ENCODE measurements around the gene COQ7. TPM values are rescaled to one million over a fixed set of nuclear protein-coding genes. Genes with fewer than 3 reads are reported as not detected.

Gene COQ7
- total and polyA plus RNA-seq, 9 donors = 25.8 to 30.2 (median 27.1) TPM

DNA sequence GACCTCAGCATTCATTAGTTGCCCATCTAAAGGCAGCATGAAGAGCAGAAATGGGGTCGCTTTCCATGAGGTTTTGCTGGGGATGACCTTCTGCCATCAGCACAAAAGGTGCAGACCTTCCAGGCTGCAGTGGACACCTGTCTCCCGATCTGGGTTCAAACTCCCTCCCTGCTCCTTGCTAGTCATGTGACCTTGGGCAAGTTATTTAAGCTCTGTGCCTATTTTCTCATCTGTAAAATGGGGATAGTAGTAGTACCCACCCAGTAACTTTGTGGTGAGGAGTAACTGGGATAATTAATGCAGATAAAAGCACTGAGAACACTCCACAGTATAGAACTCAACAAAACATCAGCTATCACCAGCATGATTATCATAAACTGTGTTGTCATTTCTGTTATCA, 21.4 kb upstream of the COQ7 start:
- no peak overlapping the region for H3K27ac ChIP-seq (ENCODE audit: low read length)
- H3K9me3 ChIP-seq (replicated peaks; ENCODE audit: control insufficient read depth, low read depth, low read length) = no peaks in the 10 kb centered on the region
- DNase-seq = no peak
- no peaks in the 10 kb centered on the region for H3K27me3 ChIP-seq (ENCODE audit: control insufficient read depth, insufficient read depth, low read length)
- whole genome bisulfite sequencing (ENCODE audit: insufficient coverage) = 90% methylated on average over 2 of the region's 2 CpGs
- H3K4me3 ChIP-seq (ENCODE audit: low read length) = no peak overlapping the region
- no peaks in the 10 kb centered on the region for H3K4me1 ChIP-seq (ENCODE audit: control insufficient read depth, insufficient read depth, low read length)
- no peaks in the 10 kb centered on the region for H3K36me3 ChIP-seq (ENCODE audit: control insufficient read depth, insufficient read depth, low read length)

DNA sequence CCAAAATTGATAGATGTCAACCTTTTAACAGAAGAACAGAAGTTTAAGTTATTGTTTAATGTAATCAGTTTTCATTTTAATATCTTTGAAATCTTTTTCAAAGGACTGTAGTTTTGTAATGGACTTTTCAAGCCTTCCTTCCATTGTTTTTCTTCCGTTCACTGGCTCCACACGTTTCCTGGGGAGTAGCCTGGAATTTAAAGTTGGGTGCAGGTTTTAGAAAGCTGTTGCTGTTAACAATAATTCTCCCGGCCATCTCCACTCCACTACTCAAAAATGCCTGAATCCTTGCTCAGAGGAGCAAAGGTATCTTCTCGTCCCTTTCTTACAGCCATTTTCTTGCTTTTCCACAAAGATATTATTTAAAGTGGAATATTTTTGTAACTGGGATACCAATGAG, 4.7 kb upstream of the COQ7 start:
- no peak overlapping the region for H3K4me3 ChIP-seq (ENCODE audit: low read length)
- H3K4me1 ChIP-seq (ENCODE audit: control insufficient read depth, insufficient read depth, low read length) = no peaks in the 10 kb centered on the region
- H3K27ac ChIP-seq (ENCODE audit: low read length) = no peak overlapping the region
- H3K9me3 ChIP-seq (replicated peaks; ENCODE audit: control insufficient read depth, low read depth, low read length) = no peaks in the 10 kb centered on the region
- WGBS (ENCODE audit: insufficient coverage) = 40% methylated on average over 1 of the region's 4 CpGs
- DNase-seq = no peak
- H3K36me3 ChIP-seq (ENCODE audit: control insufficient read depth, insufficient read depth, low read length) = no peaks in the 10 kb centered on the region
- no peaks in the 10 kb centered on the region for H3K27me3 ChIP-seq (ENCODE audit: control insufficient read depth, insufficient read depth, low read length)

DNA sequence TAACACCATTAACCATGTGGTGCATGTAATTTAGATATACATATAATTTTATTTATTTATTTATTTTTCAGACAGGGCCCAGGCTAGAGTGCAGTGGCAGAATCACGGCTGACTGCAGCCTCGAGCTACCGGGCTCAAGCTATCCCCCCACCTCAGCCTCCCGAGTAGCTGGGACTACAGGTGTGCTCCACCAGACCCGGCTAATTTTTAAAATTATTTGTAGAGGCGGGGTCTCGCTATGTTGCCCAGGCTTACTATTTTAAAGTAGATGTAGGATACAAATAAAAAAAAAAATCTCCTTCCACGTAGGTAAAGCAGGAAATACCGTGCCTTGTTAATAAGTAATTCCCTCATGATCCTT, 446 bp upstream of the COQ7 start:
- peak overlapping the region; percentile 11 for H3K4me3 ChIP-seq (ENCODE audit: low read length)

DNA sequence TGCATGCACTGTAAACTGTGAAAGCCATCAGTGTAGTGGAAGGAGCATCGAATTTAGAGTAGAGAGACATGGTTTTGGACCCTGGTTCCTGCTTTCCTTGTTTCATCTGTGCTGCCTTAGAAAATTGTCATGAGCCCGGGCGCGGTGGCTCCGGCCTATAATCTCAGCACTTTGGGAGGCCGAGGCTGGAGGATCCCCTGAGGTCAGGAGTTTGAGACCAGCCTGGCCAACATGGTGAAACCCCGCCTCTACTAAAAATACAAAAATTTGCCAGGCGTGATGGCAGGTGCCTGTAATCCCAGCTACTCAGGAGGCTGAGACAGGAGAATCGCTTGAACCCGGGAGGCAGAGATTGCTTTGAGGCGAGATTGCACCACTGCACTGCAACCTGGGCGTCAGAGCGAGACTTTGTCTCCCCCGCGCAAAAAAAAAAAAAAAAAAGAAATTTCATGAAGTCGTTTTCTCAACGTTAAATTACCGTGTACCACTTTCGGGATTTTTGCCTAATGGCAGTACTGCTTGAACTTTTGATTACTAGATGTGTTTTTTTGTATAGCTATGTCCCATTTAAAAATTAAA, 912 bp downstream of the COQ7 start:
- 44% methylated on average over 7 of the region's 19 CpGs for WGBS (ENCODE audit: insufficient coverage)
- H3K9me3 ChIP-seq (replicated peaks; ENCODE audit: control insufficient read depth, low read depth, low read length) = no peaks in the 10 kb centered on the region
- peaks cover 20% of the 10 kb centered on the region for H3K36me3 ChIP-seq (ENCODE audit: control insufficient read depth, insufficient read depth, low read length)
- peaks cover 5% of the 10 kb centered on the region for H3K4me1 ChIP-seq (ENCODE audit: control insufficient read depth, insufficient read depth, low read length)
- H3K27ac ChIP-seq (ENCODE audit: low read length) = peak overlapping the region; percentile 90
- no peaks in the 10 kb centered on the region for H3K27me3 ChIP-seq (ENCODE audit: control insufficient read depth, insufficient read depth, low read length)
- peak overlapping the region; percentile 66 for H3K4me3 ChIP-seq (ENCODE audit: low read length)
- no peak for DNase-seq

More for the DNA sequence above, 446 bp upstream of the COQ7 start:
- Histone ChIP-seq H3K4me1 (ENCODE audit: control insufficient read depth, insufficient read depth, low read length) (peaks cover 5% of the 10 kb centered on the region), H3K27ac (ENCODE audit: low read length) (peak overlapping the region; percentile 84), H3K9me3 (replicated peaks; ENCODE audit: control insufficient read depth, low read depth, low read length) (no peaks in the 10 kb centered on the region), H3K36me3 (ENCODE audit: control insufficient read depth, insufficient read depth, low read length) (peaks cover 8% of the 10 kb centered on the region), H3K27me3 (ENCODE audit: control insufficient read depth, insufficient read depth, low read length) (no peaks in the 10 kb centered on the region)
- DNase-seq = no peak
- WGBS (ENCODE audit: insufficient coverage) = no CpG with 5 or more reads among the region's 9 CpGs

DNA sequence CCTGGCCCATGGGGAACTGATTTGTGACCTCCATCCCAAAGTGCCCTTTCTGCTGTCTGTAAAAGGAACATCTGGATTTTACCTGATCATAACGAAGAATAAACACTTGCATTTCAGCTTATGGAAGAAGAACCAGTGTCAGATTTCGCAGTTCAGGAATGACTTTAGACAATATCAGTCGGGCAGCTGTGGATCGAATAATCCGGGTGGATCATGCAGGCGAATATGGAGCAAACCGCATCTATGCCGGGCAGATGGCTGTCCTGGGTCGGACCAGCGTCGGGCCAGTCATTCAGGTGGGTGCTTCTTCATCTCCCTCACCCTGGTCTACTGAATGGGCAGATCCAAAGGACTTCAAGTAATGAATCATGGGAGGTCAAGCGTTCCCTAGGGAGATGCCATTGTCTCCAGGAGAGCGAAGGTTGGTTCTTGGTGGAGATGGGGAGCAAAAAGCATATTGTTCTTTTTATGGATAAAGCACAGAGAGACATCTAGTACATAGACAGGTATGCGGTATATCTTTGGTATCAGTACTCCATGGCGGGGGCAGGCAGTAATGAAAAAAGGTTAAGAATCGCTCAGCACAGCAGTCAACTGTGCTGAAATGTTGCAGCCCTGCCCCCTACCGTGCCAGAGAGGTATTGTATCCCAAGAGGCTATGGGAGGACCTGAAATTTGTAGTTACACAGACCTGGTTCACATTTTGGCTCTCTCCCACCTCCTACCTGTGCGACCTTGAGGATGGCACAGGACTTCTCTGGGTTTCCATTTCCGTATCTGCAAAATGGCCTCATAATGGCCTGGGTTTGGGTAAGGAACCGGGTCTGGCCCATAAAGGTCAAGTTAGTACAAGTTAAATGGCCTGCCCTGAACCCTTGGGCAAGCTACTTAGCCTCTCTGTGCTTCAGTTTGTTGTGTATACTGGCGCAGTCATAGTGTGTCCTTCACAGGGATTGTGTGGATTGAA, 4.7 kb downstream of the COQ7 start:
- H3K4me1 ChIP-seq (ENCODE audit: control insufficient read depth, insufficient read depth, low read length) = peaks cover 5% of the 10 kb centered on the region

DNA sequence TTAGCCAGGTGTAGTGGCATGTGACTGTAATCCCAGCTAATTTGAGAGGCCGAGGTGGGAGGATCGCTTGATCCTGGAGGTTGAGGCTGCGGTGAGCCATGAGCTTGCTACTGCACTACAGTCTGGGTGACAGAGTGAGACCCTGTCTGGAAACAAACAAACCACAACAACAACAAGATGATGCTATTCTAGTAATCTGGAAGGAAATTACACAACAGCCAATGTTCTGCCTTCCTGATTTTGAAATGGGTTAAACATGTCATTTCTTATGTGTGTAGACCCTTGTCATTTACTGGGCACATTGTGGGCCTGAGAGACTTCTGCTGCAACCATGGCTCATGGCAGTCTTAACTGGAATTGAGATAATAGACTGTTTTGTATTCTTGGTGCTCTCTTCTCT, 5.9 kb downstream of the COQ7 start:
- WGBS (ENCODE audit: insufficient coverage) = no CpG with 5 or more reads among the region's 3 CpGs
- Histone ChIP-seq H3K27me3 (ENCODE audit: control insufficient read depth, insufficient read depth, low read length) (no peaks in the 10 kb centered on the region), H3K9me3 (replicated peaks; ENCODE audit: control insufficient read depth, low read depth, low read length) (no peaks in the 10 kb centered on the region), H3K4me1 (ENCODE audit: control insufficient read depth, insufficient read depth, low read length) (peaks cover 4% of the 10 kb centered on the region), H3K36me3 (ENCODE audit: control insufficient read depth, insufficient read depth, low read length) (peaks cover 51% of the 10 kb centered on the region), H3K4me3 (ENCODE audit: low read length) (no peak overlapping the region), H3K27ac (ENCODE audit: low read length) (no peak overlapping the region)
- no peak for DNase-seq

More for the DNA sequence above, 4.7 kb downstream of the COQ7 start:
- WGBS (ENCODE audit: insufficient coverage) = 77% methylated on average over 13 of the region's 21 CpGs
- Histone ChIP-seq H3K27me3 (ENCODE audit: control insufficient read depth, insufficient read depth, low read length) (no peaks in the 10 kb centered on the region), H3K4me3 (ENCODE audit: low read length) (no peak overlapping the region), H3K9me3 (replicated peaks; ENCODE audit: control insufficient read depth, low read depth, low read length) (no peaks in the 10 kb centered on the region), H3K27ac (ENCODE audit: low read length) (no peak overlapping the region), H3K36me3 (ENCODE audit: control insufficient read depth, insufficient read depth, low read length) (peaks cover 49% of the 10 kb centered on the region)
- DNase-seq = no peak

DNA sequence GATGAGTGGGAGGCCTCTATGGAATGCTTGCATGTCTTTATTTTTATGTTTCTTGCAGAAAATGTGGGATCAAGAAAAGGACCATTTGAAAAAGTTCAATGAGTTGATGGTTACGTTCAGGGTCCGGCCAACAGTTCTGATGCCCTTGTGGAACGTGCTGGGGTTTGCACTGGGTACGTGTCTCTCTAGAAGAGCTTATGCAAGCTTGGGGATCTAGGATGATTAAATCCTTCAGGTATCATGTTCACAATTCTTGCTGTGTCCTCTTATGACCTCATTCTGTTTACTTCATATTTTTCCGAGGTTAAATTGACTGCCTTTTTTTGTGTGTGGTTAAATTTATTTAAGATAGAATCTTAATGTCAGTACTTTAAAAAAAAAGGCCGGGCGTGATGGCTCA, 6.4 kb downstream of the COQ7 start:
- 67% methylated on average over 3 of the region's 7 CpGs for WGBS (ENCODE audit: insufficient coverage)
- DNase-seq = no peak
- no peaks in the 10 kb centered on the region for H3K27me3 ChIP-seq (ENCODE audit: control insufficient read depth, insufficient read depth, low read length)
- peaks cover 55% of the 10 kb centered on the region for H3K36me3 ChIP-seq (ENCODE audit: control insufficient read depth, insufficient read depth, low read length)
- H3K4me1 ChIP-seq (ENCODE audit: control insufficient read depth, insufficient read depth, low read length) = peaks cover 2% of the 10 kb centered on the region
- no peak overlapping the region for H3K4me3 ChIP-seq (ENCODE audit: low read length)
- H3K9me3 ChIP-seq (replicated peaks; ENCODE audit: control insufficient read depth, low read depth, low read length) = no peaks in the 10 kb centered on the region
- H3K27ac ChIP-seq (ENCODE audit: low read length) = no peak overlapping the region

DNA sequence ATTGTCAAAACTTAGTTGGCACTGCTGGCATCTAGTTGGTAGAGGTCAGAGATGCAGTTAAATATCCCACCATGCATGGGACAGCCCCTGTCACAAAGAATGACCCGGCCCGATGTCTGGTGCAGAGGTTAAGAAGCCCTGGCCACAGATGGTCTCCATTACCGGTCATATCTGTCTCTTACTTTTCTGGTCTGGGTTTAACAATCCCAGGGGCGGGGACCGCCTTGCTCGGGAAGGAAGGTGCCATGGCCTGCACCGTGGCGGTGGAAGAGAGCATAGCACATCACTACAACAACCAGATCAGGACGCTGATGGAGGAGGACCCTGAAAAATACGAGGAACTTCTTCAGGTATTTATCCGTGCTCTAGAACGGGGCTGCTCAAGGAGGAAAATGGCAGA, 8.1 kb downstream of the COQ7 start:
- Histone ChIP-seq H3K9me3 (replicated peaks; ENCODE audit: control insufficient read depth, low read depth, low read length) (no peaks in the 10 kb centered on the region), H3K27me3 (ENCODE audit: control insufficient read depth, insufficient read depth, low read length) (no peaks in the 10 kb centered on the region), H3K4me3 (ENCODE audit: low read length) (no peak overlapping the region), H3K4me1 (ENCODE audit: control insufficient read depth, insufficient read depth, low read length) (peaks cover 2% of the 10 kb centered on the region), H3K27ac (ENCODE audit: low read length) (no peak overlapping the region), H3K36me3 (ENCODE audit: control insufficient read depth, insufficient read depth, low read length) (peaks cover 61% of the 10 kb centered on the region)
- no peak for DNase-seq
- WGBS (ENCODE audit: insufficient coverage) = 95% methylated on average over 9 of the region's 12 CpGs

DNA sequence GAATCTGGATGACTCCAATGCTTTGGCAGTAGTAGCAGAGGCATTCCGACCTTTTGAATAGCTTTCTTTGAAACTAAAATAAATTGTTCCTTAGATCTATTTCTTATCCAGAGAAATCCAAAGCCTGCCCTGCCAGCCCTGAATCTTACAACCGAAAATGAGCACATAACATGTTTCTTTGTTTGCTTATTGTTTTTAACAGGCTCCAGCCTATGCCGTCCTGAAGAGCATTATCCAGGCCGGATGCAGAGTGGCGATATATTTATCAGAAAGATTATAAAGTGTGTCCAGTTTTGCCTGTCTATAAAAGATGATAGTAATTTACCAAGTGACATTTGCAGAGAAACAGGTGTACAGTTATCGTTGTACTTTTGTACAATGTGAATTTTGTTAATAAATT, 10.5 kb downstream of the COQ7 start:
- DNase-seq = no peak
- WGBS (ENCODE audit: insufficient coverage) = 94% methylated on average over 3 of the region's 6 CpGs
- peaks cover 2% of the 10 kb centered on the region for H3K4me1 ChIP-seq (ENCODE audit: control insufficient read depth, insufficient read depth, low read length)
- H3K27ac ChIP-seq (ENCODE audit: low read length) = no peak overlapping the region
- no peaks in the 10 kb centered on the region for H3K27me3 ChIP-seq (ENCODE audit: control insufficient read depth, insufficient read depth, low read length)
- no peak overlapping the region for H3K4me3 ChIP-seq (ENCODE audit: low read length)
- no peaks in the 10 kb centered on the region for H3K9me3 ChIP-seq (replicated peaks; ENCODE audit: control insufficient read depth, low read depth, low read length)
- H3K36me3 ChIP-seq (ENCODE audit: control insufficient read depth, insufficient read depth, low read length) = peaks cover 46% of the 10 kb centered on the region

DNA sequence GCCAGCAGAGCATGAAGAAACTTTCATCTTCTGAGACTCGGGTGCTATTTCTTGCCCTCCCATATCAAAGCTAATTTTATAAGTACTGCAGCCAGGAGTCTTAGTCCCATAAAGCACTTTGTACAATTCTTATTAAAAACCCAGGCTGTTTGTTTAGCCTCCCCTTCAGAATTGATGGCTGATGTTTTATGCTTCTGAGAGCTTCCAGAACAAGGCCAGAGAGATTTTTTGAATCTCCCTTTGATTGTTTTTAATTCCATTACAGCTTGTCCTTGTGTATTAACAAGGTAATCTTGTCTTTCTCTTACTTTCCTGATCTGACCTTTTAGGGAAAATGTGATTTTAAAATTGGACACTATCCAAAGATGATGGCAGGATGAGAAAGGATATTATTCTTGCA, 16.3 kb downstream of the COQ7 start:
- WGBS (ENCODE audit: insufficient coverage) = 86% methylated on average over 1 of the region's 1 CpG
- Histone ChIP-seq H3K4me1 (ENCODE audit: control insufficient read depth, insufficient read depth, low read length) (peaks cover 12% of the 10 kb centered on the region), H3K36me3 (ENCODE audit: control insufficient read depth, insufficient read depth, low read length) (peaks cover 9% of the 10 kb centered on the region), H3K27me3 (ENCODE audit: control insufficient read depth, insufficient read depth, low read length) (peaks cover 4% of the 10 kb centered on the region), H3K27ac (ENCODE audit: low read length) (no peak overlapping the region), H3K4me3 (ENCODE audit: low read length) (no peak overlapping the region), H3K9me3 (replicated peaks; ENCODE audit: control insufficient read depth, low read depth, low read length) (no peaks in the 10 kb centered on the region)
- no peak for DNase-seq
